Islet precursor cell (in vitro differentiated cells): ENCODE measurements around the gene SIGLEC9.

Source experiments
- DNase-seq: peaks from one replicate; pipeline ENCODE4 v3.0.0-alpha.2; 2018

Gene SIGLEC9

DNA sequence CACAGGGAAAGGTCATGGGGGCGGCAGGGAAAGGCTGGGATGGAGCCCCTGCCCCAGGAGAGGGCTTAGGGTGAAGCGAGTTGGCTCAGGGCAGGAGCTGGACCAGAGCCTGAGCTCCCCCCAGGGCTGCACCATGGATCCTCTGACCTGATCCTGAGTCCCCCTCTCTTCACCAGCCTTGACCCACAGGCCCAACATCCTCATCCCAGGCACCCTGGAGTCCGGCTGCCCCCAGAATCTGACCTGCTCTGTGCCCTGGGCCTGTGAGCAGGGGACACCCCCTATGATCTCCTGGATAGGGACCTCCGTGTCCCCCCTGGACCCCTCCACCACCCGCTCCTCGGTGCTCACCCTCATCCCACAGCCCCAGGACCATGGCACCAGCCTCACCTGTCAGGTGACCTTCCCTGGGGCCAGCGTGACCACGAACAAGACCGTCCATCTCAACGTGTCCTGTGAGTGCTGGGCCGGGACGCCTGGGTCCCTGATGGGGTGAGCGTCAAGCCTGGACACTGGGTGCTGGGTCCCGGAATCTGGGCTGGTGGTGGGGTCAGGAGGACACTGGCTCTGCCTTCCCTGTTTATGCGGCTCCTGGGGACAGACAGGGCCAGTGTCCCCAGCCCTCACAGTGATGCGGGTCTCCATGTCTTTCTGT is 842 bp downstream of the SIGLEC9 start:
- no peak for DNase-seq

DNA sequence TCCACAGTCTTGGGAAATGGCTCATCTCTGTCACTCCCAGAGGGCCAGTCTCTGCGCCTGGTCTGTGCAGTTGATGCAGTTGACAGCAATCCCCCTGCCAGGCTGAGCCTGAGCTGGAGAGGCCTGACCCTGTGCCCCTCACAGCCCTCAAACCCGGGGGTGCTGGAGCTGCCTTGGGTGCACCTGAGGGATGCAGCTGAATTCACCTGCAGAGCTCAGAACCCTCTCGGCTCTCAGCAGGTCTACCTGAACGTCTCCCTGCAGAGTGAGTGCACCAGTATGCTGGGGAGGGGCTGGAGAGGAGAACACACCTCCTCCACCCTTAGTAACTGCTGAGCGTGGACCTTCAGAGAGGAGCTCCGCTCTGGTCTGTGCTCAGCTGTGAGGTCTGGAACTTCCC is 2.3 kb downstream of the SIGLEC9 start:
- no peak for DNase-seq

DNA sequence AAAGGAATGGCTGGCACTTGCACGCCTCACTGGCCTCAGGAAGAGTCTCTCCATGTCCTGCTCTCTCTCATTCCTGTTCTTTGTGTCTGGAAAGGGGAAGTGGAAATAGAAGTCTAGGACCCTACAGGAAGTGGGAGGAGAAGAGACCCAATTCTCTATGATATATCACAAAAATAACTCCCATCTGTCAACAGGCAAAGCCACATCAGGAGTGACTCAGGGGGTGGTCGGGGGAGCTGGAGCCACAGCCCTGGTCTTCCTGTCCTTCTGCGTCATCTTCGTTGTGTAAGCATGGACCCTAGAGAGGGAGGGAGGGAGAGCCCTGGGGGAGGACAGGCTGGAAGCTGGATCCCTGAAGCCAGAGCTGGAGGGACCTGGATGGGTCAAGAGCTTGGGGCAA is 3.0 kb downstream of the SIGLEC9 start:
- no peak for DNase-seq

DNA sequence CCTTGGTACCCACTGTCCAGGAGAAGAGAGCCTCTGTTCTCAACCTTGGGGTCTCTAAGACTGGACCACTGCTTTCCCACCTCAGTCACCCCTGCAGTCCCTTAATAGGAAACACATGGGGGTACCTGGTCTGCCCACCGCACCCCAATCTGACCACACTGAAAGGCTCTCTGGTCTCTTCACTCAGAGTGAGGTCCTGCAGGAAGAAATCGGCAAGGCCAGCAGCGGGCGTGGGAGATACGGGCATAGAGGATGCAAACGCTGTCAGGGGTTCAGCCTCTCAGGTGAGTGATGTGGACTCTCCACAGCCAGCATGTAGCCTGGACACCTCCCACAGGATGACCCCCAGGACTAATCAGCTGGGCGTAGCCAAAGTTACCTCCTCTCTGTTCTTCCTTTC is 3.5 kb downstream of the SIGLEC9 start:
- DNase-seq = no peak

DNA sequence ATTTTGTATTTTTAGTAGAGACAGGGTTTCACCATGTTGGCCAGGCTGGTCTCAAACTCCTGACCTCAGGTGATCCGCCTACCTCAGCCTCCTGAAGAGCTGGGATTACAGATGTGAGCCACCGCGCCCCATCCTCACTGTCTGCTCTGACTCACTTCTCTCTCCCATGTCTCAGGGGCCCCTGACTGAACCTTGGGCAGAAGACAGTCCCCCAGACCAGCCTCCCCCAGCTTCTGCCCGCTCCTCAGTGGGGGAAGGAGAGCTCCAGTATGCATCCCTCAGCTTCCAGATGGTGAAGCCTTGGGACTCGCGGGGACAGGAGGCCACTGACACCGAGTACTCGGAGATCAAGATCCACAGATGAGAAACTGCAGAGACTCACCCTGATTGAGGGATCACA is 5.0 kb downstream of the SIGLEC9 start:
- DNase-seq = no peak

DNA sequence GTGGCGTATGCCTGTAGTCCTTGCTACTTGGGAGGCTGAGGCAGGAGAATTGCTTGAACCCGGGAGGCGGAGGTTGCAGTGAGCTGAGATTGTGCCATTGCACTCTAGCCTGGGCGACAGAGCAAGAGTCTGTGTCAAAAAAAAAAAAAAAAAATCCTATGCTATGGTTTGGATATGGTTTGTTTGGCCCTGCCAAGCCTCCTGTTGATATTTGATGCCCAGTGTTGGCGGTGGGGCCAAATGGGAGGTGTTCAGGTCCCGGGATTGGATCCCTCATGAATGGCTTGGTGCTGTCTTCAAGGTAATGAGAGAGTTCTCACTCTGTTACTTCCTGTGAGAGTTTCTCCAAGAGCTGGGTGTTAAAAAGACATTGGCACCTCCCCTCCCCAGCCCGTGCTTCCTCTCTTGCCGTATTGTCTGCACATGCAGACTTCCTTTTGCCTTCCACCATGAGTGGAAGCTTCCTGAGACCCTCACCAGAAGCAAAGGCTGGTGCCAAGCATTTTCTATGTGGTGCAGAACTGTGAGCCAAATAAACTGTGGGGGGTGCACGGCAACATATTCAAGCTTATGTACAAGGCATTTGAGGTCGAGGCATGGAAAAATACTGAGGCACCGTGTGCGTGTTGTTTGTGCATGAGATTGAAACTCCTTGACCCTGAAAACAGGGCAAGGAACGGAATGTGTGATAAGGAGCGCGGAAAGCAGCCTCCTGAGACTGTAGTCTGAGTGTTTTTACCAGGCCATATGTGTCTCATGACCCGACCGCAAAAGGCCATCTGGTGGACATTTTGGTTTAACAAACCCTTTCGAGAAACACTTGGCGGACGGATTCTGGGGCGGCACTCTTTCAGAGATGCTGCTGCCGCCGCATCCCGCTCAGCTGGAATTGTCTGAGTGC is 7.3 kb downstream of the SIGLEC9 start:
- DNase-seq = no peak

DNA sequence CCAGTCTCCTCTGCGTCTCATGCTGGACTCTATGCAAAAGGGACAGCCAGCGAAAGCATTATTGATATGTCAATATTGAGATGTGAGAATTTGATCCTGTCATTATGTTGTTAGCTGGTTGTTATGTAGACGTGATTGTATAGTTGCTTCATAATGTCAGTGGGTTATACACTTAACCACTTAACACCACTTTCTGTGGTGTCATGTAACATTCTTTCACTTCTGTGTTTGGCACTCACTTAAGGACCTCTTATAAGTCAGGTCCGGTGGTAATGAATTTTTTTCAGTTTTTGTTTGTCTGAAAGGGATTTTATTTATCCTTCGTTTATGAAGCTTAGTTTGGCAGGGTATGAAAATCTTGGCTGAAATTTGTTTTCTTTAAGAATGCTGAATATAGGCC is 10.3 kb downstream of the SIGLEC9 start:
- no peak for DNase-seq

DNA sequence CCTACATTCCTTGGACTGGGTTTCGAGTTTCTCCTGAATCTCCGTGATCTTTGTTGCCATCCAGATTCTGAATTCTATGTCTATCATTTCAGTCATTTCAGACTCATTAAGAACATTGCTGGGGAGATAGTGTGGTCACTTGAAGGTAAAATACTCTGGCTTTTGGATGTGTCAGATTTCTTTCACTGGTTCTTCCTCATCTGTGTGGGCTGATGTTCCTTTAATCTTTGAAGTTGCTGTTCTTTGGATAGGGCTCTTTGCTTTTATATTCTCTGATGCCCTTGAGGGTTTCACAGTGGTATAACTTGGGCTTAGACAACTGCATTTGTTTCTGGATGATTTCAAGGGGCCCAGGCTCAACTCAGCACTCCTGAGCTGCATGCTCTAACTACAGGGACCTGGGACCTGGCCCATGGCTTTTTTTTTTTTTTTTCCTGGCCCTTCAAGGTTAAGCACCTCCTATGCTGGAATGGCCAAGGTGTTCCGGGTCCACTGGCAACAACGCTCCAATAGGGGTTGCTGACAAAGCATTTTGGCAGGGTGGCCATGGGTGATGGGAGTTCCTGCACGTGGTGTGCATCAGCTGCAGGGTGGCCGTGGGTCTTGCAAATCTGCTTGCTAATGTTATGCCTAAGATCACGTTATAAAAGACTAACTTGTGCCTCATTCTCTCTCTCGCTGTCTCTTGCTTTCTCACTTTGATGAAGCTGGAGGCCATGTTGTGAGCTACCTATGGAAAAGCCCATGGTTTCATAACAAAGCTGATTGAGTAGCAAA is 11.5 kb downstream of the SIGLEC9 start:
- no peak for DNase-seq

DNA sequence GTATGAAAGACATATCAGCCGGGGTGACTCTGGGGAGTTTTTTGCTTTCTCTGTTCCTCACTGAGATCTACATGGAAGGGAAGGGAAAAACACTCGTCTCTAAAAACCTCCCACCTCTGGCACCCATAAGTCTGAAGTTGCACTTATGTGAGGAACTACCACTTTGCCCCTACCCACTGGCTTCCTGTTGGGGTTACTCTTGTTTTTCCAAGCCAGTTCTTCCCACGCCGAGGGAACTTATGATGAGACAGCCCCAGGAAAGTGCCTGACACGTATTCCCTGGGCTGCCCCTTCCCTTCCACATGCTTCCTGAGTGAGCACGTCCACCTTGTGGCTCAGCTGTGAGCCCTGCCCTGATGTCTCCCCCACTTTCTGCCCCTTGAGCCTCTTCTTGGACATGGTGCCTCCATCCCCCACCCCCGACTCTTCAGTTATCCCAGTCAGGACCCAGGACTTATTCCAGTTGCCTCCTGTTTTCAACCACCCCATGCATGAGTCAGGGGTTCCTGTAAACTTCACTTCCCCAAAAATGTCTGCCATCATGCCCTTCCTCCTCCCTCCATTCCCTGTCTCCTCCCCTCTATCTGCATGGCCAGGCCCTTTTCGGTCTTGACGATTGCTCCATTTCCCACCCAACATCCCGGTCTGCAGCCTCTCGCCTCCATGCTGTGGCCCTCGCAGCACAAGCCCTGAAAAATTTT is 12.3 kb downstream of the SIGLEC9 start:
- DNase-seq = no peak

DNA sequence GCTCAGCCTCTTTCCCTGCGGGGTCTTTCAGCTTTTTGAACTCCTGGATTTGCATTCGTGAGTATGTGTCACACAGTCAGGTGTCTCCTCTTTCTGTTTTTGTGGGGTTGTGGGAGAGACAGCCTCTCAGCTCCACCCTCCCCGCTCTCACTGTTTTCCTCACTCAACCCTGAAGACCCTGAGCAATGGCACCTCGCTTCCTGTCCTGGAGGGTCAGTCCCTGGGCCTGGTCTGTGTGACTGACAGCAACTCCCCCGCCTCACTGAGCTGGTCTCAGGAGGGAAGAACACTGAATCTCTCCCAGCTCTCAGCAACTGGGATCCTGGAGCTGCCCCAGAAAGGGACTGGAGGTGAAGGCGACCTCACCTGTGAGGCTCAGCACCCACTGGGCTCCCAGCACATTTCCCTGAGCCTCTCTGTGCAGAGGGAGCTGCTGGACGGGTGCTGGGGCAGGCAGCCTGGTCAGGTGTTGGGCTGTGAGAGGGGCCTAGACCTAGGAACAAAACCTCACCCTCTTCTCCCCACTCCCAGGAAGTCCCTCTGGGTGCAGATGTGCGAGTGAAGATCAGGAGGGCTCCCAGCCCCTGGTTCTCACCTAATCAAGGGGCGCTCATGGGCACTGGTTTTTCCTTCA is 13.2 kb downstream of the SIGLEC9 start:
- no peak for DNase-seq

DNA sequence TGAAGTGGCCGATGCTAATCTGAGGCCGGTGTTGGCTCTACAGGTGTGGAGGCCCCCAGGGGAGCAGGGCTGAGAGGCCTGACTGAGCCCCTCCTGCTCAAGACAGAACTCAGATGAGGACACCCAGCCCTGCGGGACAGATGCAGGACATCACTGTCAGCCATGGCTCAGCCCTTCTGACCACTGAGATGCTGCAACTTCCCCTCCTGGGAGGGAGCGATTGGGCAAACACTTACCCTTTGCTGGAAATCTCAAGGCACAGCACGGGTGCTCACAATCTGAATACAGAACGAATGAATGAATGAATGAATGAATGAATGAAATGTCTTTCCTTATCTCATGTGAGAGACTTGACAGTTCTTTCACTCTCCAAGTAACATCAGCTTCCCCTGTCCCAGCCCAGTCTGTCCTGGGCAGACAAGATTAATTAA is 13.9 kb downstream of the SIGLEC9 start:
- no peak for DNase-seq

DNA sequence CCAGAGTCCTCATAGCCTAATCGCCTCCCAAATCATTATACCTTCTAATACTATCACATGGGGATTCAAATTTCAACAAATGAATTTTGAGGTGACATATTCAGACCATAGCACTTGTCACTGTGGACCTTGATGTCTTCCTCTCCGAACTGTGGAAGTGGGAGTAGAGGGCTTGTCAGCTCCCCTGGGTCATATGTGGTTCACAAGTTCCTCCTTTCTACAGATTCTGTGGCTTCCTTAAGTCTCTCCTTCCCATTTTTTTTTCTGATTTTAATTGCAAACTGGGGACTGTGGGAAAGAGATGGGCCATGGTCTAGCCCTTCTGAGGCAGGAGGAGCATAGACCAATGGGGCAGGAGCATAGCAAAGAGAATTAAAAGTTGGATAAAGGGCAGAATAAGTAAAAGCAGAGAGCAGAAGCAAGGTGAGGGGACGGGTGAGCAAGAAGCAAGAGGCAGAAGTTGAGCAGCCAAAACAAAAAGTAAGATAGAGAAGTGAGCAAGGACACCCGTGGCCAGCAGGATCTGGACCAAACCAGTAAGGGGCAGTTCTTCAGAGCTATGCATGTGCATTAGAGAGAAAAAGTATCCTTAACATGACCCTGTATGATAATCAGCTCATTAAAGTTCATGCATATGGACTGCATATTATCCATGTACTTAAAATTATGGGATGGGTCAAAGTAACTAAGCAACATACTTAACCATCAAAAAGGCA is 14.8 kb downstream of the SIGLEC9 start:
- peak; percentile 20 for DNase-seq

DNA sequence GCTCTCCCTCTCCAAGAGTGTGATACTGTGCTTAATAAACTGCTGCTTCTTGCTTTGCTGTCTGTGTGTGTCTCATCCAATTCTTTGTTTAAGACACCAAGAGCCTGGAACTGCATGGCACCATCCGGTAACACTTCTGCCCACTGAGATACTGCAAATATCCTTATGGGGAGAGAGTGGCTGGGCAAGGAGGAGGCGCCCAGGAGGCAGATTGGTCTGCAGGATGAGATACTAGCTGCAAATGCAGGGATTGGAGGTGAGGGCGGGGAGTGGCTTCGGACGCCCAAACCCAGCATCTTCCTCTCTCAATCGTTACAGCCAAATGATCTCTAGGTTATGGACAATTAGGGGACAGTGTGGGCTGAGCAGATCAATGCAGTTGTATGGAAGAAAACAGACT is 15.7 kb downstream of the SIGLEC9 start:
- peak; percentile 43 for DNase-seq

DNA sequence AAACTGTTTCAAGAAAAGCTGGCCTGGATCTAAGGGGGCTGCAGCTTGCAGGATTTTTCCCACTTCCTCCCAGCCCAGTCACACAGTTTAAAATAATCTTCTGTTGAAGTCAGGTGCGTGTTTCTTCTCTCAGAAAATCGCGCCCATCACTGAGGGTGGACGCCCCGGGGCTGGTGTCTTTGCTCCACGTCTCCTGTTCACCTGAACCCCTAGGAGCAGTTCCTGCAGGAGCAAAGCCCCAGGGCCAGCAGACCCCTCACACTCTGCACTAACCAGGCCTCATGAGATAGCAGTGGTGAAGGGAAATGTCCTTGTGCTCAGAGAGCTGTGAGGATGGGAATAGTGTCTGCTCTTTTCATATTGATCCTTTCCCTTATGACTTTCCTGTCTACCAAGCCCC is 16.5 kb downstream of the SIGLEC9 start:
- DNase-seq = peak; percentile 22

DNA sequence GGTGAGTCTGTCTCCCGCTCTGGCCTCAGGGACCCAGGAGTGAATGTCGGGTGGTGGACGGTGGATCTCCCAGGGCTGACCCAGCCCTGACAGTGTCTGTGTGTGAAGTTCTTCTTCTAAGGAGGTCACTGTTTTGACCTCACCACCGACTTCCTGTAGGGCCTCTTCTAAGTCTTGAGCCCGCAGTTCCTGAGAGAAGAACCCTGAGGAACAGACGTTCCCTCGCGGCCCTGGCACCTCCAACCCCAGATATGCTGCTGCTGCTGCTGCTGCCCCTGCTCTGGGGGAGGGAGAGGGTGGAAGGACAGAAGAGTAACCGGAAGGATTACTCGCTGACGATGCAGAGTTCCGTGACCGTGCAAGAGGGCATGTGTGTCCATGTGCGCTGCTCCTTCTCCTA is 17.4 kb downstream of the SIGLEC9 start, which contains the start of gene SIGLEC7:
Gene SIGLEC7, plus strand, starts transcription at position 183 of the 400 bp plus-strand sequence. Its CDS starts 69 bp downstream, at position 252.
- peak; percentile 43 for DNase-seq

DNA sequence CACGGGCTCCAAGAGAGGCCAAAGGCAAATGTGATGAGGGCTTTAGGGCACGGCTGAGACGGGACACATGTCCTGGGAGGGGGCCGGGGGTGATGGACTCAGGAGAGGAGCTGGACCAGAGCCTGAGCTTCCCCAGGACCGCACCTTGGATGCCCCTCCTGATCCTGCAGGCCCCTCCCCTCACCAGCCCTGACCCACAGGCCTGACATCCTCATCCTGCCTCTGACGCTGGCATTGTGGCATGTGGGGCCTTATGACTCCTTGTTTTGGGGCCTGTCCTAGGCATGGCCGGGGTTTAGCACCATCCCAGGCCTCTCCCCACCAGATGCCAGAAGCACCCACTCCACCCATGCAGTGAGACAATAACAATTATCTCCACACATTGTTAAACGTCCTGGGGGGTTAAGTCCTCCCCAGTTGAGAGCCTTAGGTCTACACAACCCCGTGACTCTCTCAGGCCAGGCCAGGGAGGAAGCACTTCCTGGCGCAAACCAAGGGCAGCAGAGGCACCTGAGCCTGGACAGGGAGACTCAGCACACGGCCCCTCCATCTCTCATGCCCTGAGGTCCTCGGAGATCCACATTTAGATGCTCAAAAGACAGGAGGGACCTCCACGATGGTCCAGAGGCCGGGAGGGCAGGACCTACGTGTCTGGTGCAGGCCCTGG is 18.2 kb downstream of the SIGLEC9 start:
- DNase-seq = peak; percentile 11

DNA sequence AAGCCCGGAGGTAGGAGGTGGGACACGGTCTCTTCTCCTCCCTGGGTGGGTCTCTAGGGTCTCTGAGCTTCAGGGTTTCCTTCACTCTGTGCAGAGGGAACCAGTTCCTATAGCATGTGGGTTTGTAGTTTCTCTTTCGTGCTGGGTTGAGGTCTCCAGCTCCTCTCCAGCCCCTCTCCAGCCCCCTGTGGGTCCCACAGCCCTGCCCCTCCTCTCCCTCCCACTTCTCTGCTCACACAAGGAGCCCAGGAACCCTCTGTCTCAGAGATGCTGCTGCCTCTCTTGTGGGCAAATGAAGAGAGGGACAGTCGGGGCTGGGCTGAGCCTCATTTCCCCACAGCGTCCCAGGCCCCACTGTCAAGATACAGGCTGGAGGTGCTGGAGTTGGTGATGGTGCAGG is 18.8 kb downstream of the SIGLEC9 start:
- DNase-seq = peak; percentile 31

DNA sequence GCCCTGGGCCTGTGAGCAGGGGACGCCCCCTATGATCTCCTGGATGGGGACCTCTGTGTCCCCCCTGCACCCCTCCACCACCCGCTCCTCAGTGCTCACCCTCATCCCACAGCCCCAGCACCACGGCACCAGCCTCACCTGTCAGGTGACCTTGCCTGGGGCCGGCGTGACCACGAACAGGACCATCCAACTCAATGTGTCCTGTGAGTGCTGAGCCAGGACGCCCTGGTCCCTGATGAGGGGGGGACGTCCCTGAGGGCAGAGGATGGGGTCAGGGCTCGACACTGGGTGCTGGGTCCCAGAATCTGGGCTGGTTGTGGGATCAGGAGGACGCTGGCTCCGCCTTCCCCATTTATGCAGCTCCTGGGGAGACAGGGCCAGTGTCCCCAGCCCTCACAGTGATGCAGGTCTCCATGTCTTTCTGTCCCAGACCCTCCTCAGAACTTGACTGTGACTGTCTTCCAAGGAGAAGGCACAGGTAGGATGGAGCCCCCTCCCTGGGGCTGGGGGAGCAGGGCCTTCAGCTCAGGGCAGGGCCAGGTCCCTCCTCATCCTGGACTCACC is 19.9 kb downstream of the SIGLEC9 start:
- peak; percentile 38 for DNase-seq

DNA sequence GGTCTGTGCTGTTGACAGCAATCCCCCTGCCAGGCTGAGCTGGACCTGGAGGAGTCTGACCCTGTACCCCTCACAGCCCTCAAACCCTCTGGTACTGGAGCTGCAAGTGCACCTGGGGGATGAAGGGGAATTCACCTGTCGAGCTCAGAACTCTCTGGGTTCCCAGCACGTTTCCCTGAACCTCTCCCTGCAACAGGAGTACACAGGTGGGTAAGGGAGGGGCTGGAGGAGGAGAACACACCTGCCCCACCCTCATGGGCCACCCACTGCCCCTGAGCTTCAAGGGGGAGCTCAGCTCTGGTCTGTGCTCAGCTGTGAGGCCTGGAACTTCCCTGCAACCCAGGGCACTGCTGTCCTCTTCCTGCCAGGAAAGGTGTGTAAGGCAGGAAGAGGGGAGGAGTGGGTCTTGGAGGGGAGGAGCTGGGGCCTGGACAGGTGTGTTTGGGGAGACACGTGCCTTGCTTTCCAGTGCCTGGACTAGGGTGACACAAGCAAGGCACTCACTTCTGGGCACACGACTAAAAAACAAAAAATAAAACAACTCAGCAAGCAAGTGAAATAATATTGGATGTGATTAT is 21.3 kb downstream of the SIGLEC9 start:
- DNase-seq = peak; percentile 43

DNA sequence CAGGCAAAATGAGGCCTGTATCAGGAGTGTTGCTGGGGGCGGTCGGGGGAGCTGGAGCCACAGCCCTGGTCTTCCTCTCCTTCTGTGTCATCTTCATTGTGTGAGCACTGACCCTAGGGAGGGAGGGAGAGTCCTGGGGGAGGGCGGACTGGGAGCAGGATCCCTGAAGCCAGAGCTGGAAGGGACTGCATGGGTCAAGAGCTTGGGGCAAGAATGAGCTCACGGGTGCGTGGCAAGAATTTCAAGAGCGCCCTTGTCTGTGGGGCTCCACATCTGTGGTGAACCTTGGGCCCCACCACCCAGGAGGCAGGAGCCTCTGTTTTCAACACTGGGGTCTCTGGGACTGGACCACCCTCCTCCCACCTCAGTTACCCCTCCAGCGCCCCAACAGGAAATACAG is 22.0 kb downstream of the SIGLEC9 start:
- peak; percentile 29 for DNase-seq
